OCI-LY3 (cell line): ENCODE data around the gene ASCL2.

Source experiments
- H2AFZ ChIP-seq: fragments of 200-600, 300-600 bp; shearing (Covaris generic); 2 replicates; pipeline ENCODE4 v1.6.0; 2014; ENCODE audit warnings: antibody characterized with exemption, low read depth, low read length
- H3K27ac ChIP-seq: fragments of 200-600, 300-600 bp; sonication (generic); 2 replicates; pipeline ENCODE4 v1.5.1; 2014; ENCODE audit warnings: mild to moderate bottlenecking, low read length, moderate library complexity, mixed read lengths
- H3K27me3 ChIP-seq: fragments of 200-600, 300-600 bp; sonication (generic); 2 replicates; pipeline ENCODE4 v1.6.1; 2014; ENCODE audit warnings: low read depth, low read length, mixed read lengths
- H3K36me3 ChIP-seq: fragments of 200-600, 300-600 bp; sonication (generic); replicated peaks from 2 replicates; pipeline ENCODE3; 2014; ENCODE audit warnings: low read depth, low read length, mixed read lengths
- H3K4me1 ChIP-seq: fragments of 300-600, 200-600 bp; sonication (generic); 2 replicates; pipeline ENCODE4 v1.6.1; 2014; ENCODE audit warnings: low read length, mixed read lengths
- H3K4me2 ChIP-seq: fragments of 200-600, 300-600 bp; sonication (generic); 2 replicates; pipeline ENCODE4 v1.6.1; 2014; ENCODE audit warnings: low read length, mixed read lengths
- H3K4me3 ChIP-seq: fragments of 300-600, 200-600 bp; sonication (generic); 2 replicates; pipeline ENCODE4 v1.5.1; 2014; ENCODE audit warnings: antibody characterized with exemption, mild to moderate bottlenecking, low read length, moderate library complexity
- H3K79me2 ChIP-seq: fragments of 300-600, 200-600 bp; shearing (Covaris generic); 2 replicates; pipeline ENCODE4 v1.6.1; 2014; ENCODE audit warnings: mild to moderate bottlenecking, low read length, mixed read lengths
- H3K9ac ChIP-seq: fragments of 300-600, 200-600 bp; shearing (Covaris generic); 2 replicates; pipeline ENCODE4 v1.6.0; 2014; ENCODE audit warnings: mild to moderate bottlenecking, low read length, moderate library complexity
- H3K9me3 ChIP-seq: fragments of 200-600, 300-600 bp; shearing (Covaris generic); 2 replicates; pipeline ENCODE4 v1.6.1; 2014; ENCODE audit warnings: low read length, mixed read lengths; ENCODE audit not compliant: insufficient read depth
- H4K20me1 ChIP-seq: fragments of 200-600, 300-600 bp; sonication (generic); 2 replicates; pipeline ENCODE4 v1.6.1; 2016; ENCODE audit warnings: low read length, mixed read lengths; ENCODE audit not compliant: insufficient read depth
- EZH2phosphoT487 ChIP-seq: fragments of 200-600 bp; shearing (Covaris generic); IDR thresholded peaks from 2 replicates; pipeline ENCODE4 v1.6.1; 2018; ENCODE audit warnings: antibody characterized with exemption, mixed run types, low read depth
- TF ChIP-seq, protein P1 (sequence below): fragments of 200-600, 300-600 bp; sonication (generic); IDR thresholded peaks from 2 replicates; pipeline ENCODE4 v1.5.1; 2014; ENCODE audit warnings: antibody characterized with exemption, low read length, low read depth

ASCL2 gene

DNA sequence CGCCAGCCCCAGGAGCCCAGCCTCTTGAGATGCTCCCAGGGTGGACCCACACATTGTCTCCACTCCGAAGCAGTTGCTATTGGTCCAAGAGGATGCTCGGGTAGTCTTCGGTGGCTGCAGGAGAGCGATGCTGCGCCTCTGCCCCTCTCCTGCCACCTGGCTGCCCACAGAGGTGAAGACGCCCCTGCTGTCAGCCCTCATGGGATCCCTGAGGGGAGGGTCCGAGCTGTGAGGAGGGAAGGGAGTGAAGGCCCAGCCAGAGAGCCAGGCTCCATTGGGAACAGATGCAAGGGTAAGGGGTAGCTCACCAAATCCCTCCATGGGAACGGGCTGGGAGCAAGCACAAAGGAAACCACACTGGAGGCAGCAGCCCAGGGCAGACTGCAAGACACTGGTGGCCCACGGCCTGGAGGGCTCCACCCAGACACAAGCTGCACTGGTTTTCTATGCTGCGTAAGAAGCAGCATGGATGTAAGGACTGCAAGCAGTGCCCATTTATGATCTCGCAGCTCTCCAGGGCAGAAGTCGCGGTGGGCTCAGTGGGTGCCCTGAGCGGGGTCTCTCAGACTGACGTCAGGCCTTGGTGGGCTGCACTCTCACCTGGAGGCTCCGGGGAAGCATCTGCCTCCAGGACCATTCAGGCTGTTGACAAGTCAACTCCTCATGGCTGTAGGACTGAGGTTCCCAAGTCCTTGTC lies 47.1 kb upstream of the ASCL2 start:
- Histone ChIP-seq H3K9ac (no peak overlapping the region), H3K36me3 (no peaks in the 10 kb centered on the region), H3K9me3 (no peaks in the 10 kb centered on the region), H3K27me3 (no peaks in the 10 kb centered on the region), H3K4me3 (no peak overlapping the region), H3K27ac (no peak overlapping the region), H3K4me2 (no peak overlapping the region), H3K4me1 (no peaks in the 10 kb centered on the region), H4K20me1 (no peaks in the 10 kb centered on the region), H3K79me2 (no peaks in the 10 kb centered on the region), H2AFZ (no peak overlapping the region)
- no peak for TF ChIP-seq EZH2phosphoT487
- TF ChIP-seq, protein P1, sequence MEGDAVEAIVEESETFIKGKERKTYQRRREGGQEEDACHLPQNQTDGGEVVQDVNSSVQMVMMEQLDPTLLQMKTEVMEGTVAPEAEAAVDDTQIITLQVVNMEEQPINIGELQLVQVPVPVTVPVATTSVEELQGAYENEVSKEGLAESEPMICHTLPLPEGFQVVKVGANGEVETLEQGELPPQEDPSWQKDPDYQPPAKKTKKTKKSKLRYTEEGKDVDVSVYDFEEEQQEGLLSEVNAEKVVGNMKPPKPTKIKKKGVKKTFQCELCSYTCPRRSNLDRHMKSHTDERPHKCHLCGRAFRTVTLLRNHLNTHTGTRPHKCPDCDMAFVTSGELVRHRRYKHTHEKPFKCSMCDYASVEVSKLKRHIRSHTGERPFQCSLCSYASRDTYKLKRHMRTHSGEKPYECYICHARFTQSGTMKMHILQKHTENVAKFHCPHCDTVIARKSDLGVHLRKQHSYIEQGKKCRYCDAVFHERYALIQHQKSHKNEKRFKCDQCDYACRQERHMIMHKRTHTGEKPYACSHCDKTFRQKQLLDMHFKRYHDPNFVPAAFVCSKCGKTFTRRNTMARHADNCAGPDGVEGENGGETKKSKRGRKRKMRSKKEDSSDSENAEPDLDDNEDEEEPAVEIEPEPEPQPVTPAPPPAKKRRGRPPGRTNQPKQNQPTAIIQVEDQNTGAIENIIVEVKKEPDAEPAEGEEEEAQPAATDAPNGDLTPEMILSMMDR, result no peak

DNA sequence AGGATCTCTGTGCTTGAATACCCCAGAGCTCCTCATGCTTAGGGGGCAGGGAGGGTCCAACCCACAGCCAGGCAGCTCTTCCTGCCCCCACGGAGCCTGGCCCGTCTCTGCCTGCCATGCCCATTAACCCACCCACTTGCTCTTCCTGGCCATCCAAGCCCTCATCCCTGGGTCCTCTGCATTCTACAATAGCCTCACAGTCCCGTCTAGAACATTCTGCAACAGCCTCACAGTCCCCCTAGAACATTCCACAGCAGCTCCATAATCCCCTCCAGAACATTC lies 46.5 kb upstream of the ASCL2 start:
- H4K20me1 ChIP-seq, result no peaks in the 10 kb centered on the region
- H3K4me3 ChIP-seq, result no peak overlapping the region
- H3K9ac ChIP-seq, result no peak overlapping the region

DNA sequence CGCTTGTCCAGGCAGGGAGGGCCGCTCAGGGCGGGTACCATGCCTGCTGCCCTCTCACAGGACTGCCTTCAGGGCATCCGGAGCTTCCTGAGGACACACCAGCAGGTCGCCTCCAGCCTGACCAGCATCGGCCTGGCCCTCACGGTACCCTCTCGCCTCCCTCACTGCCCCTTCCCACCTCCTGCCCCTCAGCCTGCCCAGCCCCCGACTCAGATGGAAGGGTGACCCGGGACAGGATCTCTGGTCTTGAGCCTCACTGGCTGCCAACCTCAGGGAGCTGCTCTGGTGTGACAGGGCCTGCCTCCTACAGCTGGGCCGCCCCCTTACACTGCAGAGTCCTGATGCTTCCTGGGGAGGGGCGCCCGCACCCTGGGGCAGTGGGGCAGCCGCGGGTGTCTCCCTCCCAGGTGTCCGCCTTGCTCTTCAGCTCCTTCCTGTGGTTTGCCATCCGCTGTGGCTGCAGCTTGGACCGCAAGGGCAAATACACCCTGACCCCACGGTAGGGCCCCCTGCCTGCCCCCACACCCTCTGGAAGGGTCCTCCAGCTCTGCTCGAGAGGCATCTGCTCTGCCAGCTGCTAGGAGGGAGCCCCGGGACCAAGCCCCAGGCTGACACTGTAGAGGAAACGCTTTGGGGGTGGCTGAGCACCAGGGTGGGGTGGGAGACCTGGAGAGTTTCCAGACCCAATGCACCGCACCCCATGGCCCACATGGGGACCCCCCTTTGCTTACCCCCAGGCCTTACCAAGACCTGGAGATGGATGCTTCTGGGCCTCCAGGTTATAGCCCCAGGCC lies 46.0 kb upstream of the ASCL2 start:
- H3K36me3 ChIP-seq, result no peaks in the 10 kb centered on the region

More for the DNA sequence above, 46.5 kb upstream of the ASCL2 start:
- H3K27ac ChIP-seq, result no peak overlapping the region
- H3K36me3 ChIP-seq, result no peaks in the 10 kb centered on the region
- H3K79me2 ChIP-seq, result no peaks in the 10 kb centered on the region
- H3K4me2 ChIP-seq, result no peak overlapping the region
- no peaks in the 10 kb centered on the region for H3K9me3 ChIP-seq
- H3K27me3 ChIP-seq, result no peaks in the 10 kb centered on the region
- H2AFZ ChIP-seq, result no peak overlapping the region
- H3K4me1 ChIP-seq, result no peaks in the 10 kb centered on the region
- no peak for TF ChIP-seq EZH2phosphoT487
- TF ChIP-seq, protein P1, result no peak

More for the DNA sequence above, 46.0 kb upstream of the ASCL2 start:
- H3K9ac ChIP-seq, result no peak overlapping the region
- no peak overlapping the region for H3K4me2 ChIP-seq
- no peaks in the 10 kb centered on the region for H3K4me1 ChIP-seq
- no peaks in the 10 kb centered on the region for H3K9me3 ChIP-seq
- no peaks in the 10 kb centered on the region for H4K20me1 ChIP-seq
- no peak overlapping the region for H3K4me3 ChIP-seq
- no peaks in the 10 kb centered on the region for H3K79me2 ChIP-seq
- no peak overlapping the region for H3K27ac ChIP-seq
- no peaks in the 10 kb centered on the region for H3K27me3 ChIP-seq
- TF ChIP-seq, protein P1, result no peak
- no peak for TF ChIP-seq EZH2phosphoT487
- H2AFZ ChIP-seq, result no peak overlapping the region
